K562 (cell line): ENCODE results near the gene MGAT4D. TPM values are rescaled to one million over a fixed set of nuclear protein-coding genes. Genes with fewer than 3 reads are reported as not detected.

Experiments
- ARHGAP35 ChIP-seq: fragments of 450-650 bp; IDR thresholded peaks from 2 replicates; pipeline ENCODE4 v1.6.1; 2018; ENCODE audit not compliant: partially characterized antibody
- CHCHD3 ChIP-seq: fragments of 250-450 bp; sonication (Bioruptor Pico); IDR thresholded peaks from 2 replicates; pipeline ENCODE4 v2.1.2; 2022; ENCODE audit warnings: mild to moderate bottlenecking
- CTBP1 ChIP-seq: fragments of 450-650 bp; IDR thresholded peaks from 2 replicates; pipeline ENCODE4 v1.6.1; 2016; ENCODE audit warnings: borderline replicate concordance
- GATAD2A ChIP-seq: fragments of 450-650 bp; IDR thresholded peaks from 2 replicates; pipeline ENCODE4 v1.6.1; 2017
- GTF2E2 ChIP-seq: fragments of 200-800 bp; sonication (Bioruptor generic); IDR thresholded peaks from 2 replicates; pipeline ENCODE4 v1.6.1; 2016; ENCODE audit warnings: missing genetic modification characterization, missing compliant biosample characterization
- HNRNPL ChIP-seq: fragments of 200-400 bp; formaldehyde crosslinking; IDR thresholded peaks from 2 replicates; pipeline ENCODE4 v1.6.1; 2017; ENCODE audit warnings: low read depth, mild to moderate bottlenecking, low read length
- HOXB6 ChIP-seq: fragments of 250-450 bp; sonication (Bioruptor Pico); IDR thresholded peaks from 2 replicates; pipeline ENCODE4 v1.5.1; 2022; ENCODE audit warnings: mild to moderate bottlenecking, borderline replicate concordance
- RB1 ChIP-seq: fragments of 450-650 bp; IDR thresholded peaks from 2 replicates; pipeline ENCODE4 v1.6.1; 2017; ENCODE audit warnings: low read depth, mild to moderate bottlenecking
- ZNF165 ChIP-seq: fragments of 250-450 bp; sonication (Bioruptor Pico); IDR thresholded peaks from 2 replicates; pipeline ENCODE4 v1.4.0; 2020; ENCODE audit warnings: borderline replicate concordance
- ZNF444 ChIP-seq: fragments of 250-450 bp; sonication (Bioruptor Pico); IDR thresholded peaks from 2 replicates; pipeline ENCODE4 v1.4.0; 2020; ENCODE audit warnings: mild to moderate bottlenecking, moderate library complexity
- ZNF76 ChIP-seq: fragments of 250-450 bp; sonication (Bioruptor Pico); IDR thresholded peaks from 2 replicates; pipeline ENCODE4 v1.4.0; 2020; ENCODE audit warnings: mild to moderate bottlenecking, moderate library complexity, borderline replicate concordance
- ZSCAN29 ChIP-seq: fragments of 450-650 bp; IDR thresholded peaks from 2 replicates; pipeline ENCODE4 v1.6.1; 2017
- polyA plus RNA-seq, 8 experiments: library from polyadenylated mRNA; depleted of rRNA in 4 of 8; stranded (reverse) in 5 of 8; unstranded in 3 of 8; fragments of >200 nt; fragmentation: Nextera tagmentation in 2 of 8; fragmentation: Illumina TruSeq in 1 of 8; extraction: Ambion mirVana in 2 of 8; extraction: Trizol in 1 of 8; gene quantifications; 2 replicates each; pipeline versions ENCODE4 v1.2.1 to v1.2.3, GENCODE V29; 2011 to 2014; ENCODE audit warnings: inconsistent platforms in 1 of 8, missing spikeins in 1 of 8
- total RNA-seq, 7 experiments: library from RNA; depleted of rRNA in 6 of 7; stranded (reverse); fragments of >200 nt in 6 of 7; fragmentation: Illumina TruSeq in 2 of 7; extraction: Trizol in 2 of 7; gene quantifications; 2 replicates each; pipeline versions ENCODE4 v1.2.1 to v1.2.3, GENCODE V29; 2011 to 2021; ENCODE audit warnings: low replicate concordance in 1 of 7
- TF ChIP-seq, protein P1 (sequence below): sonication (generic); formaldehyde crosslinking; IDR thresholded peaks from 2 replicates; pipeline ENCODE4 v1.8.1; 2023; ENCODE audit warnings: mild to moderate bottlenecking, missing genetic modification reagents, moderate library complexity
- TF ChIP-seq, protein P2 (sequence below): IDR thresholded peaks from 2 replicates; pipeline ENCODE4 v1.6.1; 2014; ENCODE audit warnings: antibody characterized with exemption
- TF ChIP-seq, protein P3 (sequence below), 2 experiments: IDR thresholded peaks in 1 of 2; conservative IDR thresholded peaks in 1 of 2; 2 replicates each; pipeline ENCODE4 v1.6.1; 2016; ENCODE audit warnings: low read depth in 2 of 2, mild to moderate bottlenecking in 1 of 2, missing compliant biosample characterization in 1 of 2, missing genetic modification characterization in 1 of 2, moderate library complexity in 1 of 2
- TF ChIP-seq, protein P4 (sequence below): sonication (generic); formaldehyde crosslinking; IDR thresholded peaks from 2 replicates; pipeline ENCODE4 v1.8.1; 2022; ENCODE audit warnings: missing genetic modification reagents
- TF ChIP-seq, protein P5 (sequence below): fragments of 450-650 bp; formaldehyde crosslinking; IDR thresholded peaks from 2 replicates; pipeline ENCODE4 v1.4.0; 2022; ENCODE audit warnings: mild to moderate bottlenecking, moderate library complexity
- TF ChIP-seq, protein P6 (sequence below): fragments of 250-450 bp; sonication (Bioruptor Pico); IDR thresholded peaks from 2 replicates; pipeline ENCODE4 v1.4.0; 2020; ENCODE audit warnings: mild to moderate bottlenecking, moderate library complexity
- TF ChIP-seq, protein P7 (sequence below): fragments of 250-450 bp; sonication (Bioruptor Pico); IDR thresholded peaks from 2 replicates; pipeline ENCODE4 v1.6.1; 2021; ENCODE audit warnings: mild to moderate bottlenecking

MGAT4D gene
- total and polyA plus RNA-seq, 9 of the 15 experiments (the other 6 are each of a cell fraction or from before 2014, with no cell fraction given), result not detected

DNA sequence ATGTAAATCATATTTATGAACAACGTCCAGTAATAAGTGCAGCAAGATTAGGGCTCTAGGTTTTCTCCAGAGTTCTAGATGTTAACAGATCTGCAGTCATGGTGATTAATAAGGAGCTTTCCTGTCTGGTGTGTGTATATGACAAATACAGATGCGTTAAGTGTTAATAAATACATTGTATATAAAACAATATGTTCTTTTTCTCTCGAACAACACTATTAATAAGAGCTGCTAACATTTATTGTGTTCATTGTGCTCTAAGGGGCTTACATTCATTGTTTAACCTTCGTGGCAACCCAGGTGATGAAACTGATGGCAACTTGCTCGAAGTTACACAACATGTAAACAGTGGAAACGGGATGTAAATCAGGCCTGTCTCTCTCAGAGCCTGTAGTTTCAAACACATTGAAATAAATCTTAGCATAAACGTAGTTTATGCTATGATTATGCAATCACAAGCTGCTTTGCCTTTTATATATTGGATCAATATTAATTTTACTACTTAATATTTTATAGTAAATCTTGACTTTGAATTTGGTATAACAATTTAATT is 70.1 kb downstream of the MGAT4D start (continued):
- TF ChIP-seq HNRNPL (no peak), ZNF165 (CRISPR knock-in tag) (no peak), ZNF444 (CRISPR knock-in tag) (no peak), CTBP1 (no peak; the same call in 1 of the 2 replicates), RB1 (no peak), ZSCAN29 (no peak), GTF2E2 (tag) (no peak), HOXB6 (CRISPR knock-in tag) (no peak), GATAD2A (no peak), CHCHD3 (CRISPR knock-in tag) (no peak), ZNF76 (CRISPR knock-in tag) (no peak), ARHGAP35 (no peak)
- TF ChIP-seq, protein P1, sequence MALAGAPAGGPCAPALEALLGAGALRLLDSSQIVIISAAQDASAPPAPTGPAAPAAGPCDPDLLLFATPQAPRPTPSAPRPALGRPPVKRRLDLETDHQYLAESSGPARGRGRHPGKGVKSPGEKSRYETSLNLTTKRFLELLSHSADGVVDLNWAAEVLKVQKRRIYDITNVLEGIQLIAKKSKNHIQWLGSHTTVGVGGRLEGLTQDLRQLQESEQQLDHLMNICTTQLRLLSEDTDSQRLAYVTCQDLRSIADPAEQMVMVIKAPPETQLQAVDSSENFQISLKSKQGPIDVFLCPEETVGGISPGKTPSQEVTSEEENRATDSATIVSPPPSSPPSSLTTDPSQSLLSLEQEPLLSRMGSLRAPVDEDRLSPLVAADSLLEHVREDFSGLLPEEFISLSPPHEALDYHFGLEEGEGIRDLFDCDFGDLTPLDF (CRISPR knock-in tag), result no peak
- TF ChIP-seq, protein P2, sequence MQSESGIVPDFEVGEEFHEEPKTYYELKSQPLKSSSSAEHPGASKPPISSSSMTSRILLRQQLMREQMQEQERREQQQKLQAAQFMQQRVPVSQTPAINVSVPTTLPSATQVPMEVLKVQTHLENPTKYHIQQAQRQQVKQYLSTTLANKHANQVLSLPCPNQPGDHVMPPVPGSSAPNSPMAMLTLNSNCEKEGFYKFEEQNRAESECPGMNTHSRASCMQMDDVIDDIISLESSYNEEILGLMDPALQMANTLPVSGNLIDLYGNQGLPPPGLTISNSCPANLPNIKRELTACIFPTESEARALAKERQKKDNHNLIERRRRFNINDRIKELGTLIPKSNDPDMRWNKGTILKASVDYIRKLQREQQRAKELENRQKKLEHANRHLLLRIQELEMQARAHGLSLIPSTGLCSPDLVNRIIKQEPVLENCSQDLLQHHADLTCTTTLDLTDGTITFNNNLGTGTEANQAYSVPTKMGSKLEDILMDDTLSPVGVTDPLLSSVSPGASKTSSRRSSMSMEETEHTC, result no peak
- TF ChIP-seq, protein P3, sequence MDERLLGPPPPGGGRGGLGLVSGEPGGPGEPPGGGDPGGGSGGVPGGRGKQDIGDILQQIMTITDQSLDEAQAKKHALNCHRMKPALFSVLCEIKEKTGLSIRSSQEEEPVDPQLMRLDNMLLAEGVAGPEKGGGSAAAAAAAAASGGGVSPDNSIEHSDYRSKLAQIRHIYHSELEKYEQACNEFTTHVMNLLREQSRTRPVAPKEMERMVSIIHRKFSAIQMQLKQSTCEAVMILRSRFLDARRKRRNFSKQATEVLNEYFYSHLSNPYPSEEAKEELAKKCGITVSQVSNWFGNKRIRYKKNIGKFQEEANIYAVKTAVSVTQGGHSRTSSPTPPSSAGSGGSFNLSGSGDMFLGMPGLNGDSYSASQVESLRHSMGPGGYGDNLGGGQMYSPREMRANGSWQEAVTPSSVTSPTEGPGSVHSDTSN (CRISPR knock-in tag; IDR thresholded peaks at IDR 0.05; ENCODE audit: low read depth), result no peak
- TF ChIP-seq, protein P3 (tag; conservative IDR thresholded peaks at IDR 0.05; ENCODE audit: low read depth), result peak; percentile 79
- TF ChIP-seq, protein P4, sequence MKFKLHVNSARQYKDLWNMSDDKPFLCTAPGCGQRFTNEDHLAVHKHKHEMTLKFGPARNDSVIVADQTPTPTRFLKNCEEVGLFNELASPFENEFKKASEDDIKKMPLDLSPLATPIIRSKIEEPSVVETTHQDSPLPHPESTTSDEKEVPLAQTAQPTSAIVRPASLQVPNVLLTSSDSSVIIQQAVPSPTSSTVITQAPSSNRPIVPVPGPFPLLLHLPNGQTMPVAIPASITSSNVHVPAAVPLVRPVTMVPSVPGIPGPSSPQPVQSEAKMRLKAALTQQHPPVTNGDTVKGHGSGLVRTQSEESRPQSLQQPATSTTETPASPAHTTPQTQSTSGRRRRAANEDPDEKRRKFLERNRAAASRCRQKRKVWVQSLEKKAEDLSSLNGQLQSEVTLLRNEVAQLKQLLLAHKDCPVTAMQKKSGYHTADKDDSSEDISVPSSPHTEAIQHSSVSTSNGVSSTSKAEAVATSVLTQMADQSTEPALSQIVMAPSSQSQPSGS (CRISPR knock-in tag), result no peak
- TF ChIP-seq, protein P5, sequence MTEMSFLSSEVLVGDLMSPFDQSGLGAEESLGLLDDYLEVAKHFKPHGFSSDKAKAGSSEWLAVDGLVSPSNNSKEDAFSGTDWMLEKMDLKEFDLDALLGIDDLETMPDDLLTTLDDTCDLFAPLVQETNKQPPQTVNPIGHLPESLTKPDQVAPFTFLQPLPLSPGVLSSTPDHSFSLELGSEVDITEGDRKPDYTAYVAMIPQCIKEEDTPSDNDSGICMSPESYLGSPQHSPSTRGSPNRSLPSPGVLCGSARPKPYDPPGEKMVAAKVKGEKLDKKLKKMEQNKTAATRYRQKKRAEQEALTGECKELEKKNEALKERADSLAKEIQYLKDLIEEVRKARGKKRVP (CRISPR knock-in tag), result peak; percentile 91
- TF ChIP-seq, protein P6, sequence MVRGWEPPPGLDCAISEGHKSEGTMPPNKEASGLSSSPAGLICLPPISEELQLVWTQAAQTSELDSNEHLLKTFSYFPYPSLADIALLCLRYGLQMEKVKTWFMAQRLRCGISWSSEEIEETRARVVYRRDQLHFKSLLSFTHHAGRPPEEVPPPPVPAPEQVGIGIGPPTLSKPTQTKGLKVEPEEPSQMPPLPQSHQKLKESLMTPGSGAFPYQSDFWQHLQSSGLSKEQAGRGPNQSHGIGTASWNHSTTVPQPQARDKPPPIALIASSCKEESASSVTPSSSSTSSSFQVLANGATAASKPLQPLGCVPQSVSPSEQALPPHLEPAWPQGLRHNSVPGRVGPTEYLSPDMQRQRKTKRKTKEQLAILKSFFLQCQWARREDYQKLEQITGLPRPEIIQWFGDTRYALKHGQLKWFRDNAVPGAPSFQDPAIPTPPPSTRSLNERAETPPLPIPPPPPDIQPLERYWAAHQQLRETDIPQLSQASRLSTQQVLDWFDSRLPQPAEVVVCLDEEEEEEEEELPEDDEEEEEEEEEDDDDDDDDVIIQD (CRISPR knock-in tag), result no peak
- TF ChIP-seq, protein P7, sequence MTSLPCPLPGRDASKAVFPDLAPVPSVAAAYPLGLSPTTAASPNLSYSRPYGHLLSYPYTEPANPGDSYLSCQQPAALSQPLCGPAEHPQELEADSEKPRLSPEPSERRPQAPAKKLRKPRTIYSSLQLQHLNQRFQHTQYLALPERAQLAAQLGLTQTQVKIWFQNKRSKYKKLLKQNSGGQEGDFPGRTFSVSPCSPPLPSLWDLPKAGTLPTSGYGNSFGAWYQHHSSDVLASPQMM (CRISPR knock-in tag), result no peak
